NT2/D1 (cell line): ENCODE measurements around the gene TMPRSS2.

Source experiments
- YY1 ChIP-seq: IDR thresholded peaks from 2 replicates; pipeline ENCODE4 v1.6.1; 2011; ENCODE audit not compliant: insufficient read length, insufficient read depth
- ZNF274 ChIP-seq: IDR thresholded peaks from 2 replicates; pipeline ENCODE4 v1.6.1; 2011; ENCODE audit warnings: mild to moderate bottlenecking, low read depth, low read length

- TF ChIP-seq ZNF274 (no peak), YY1 (no peak)
Measured at GRCh38 chr21:41521489-41522027, 13.6 kb upstream of the TMPRSS2 start.
